ENCODE measurements around the gene ALG12. TPM values are rescaled to one million over a fixed set of nuclear protein-coding genes. Genes with fewer than 3 reads are reported as not detected.

Gene ALG12
- total RNA-seq, 1 donor from 2014 or later, result 30.0 TPM

GRCh38 chr22:49899530-49899929 is 18.7 kb downstream of the ALG12 start:
- peaks cover 2% of the 10 kb centered on the region for H3K4me1 Mint-ChIP-seq (ENCODE audit: unreplicated experiment)
- peaks cover 32% of the 10 kb centered on the region for H3K36me3 Mint-ChIP-seq
- TF ChIP-seq, protein P1, sequence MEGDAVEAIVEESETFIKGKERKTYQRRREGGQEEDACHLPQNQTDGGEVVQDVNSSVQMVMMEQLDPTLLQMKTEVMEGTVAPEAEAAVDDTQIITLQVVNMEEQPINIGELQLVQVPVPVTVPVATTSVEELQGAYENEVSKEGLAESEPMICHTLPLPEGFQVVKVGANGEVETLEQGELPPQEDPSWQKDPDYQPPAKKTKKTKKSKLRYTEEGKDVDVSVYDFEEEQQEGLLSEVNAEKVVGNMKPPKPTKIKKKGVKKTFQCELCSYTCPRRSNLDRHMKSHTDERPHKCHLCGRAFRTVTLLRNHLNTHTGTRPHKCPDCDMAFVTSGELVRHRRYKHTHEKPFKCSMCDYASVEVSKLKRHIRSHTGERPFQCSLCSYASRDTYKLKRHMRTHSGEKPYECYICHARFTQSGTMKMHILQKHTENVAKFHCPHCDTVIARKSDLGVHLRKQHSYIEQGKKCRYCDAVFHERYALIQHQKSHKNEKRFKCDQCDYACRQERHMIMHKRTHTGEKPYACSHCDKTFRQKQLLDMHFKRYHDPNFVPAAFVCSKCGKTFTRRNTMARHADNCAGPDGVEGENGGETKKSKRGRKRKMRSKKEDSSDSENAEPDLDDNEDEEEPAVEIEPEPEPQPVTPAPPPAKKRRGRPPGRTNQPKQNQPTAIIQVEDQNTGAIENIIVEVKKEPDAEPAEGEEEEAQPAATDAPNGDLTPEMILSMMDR (conservative IDR thresholded peaks at IDR 0.05), result no peak
- H3K9me3 Mint-ChIP-seq, result peaks cover 2% of the 10 kb centered on the region
- no peaks in the 10 kb centered on the region for H3K27me3 Mint-ChIP-seq
- H3K27ac Mint-ChIP-seq, result no peak overlapping the region
- DNase-seq (ENCODE audit: extremely low spot score, unreplicated experiment), result no peak
- no peak overlapping the region for H3K4me3 Mint-ChIP-seq

DNA sequence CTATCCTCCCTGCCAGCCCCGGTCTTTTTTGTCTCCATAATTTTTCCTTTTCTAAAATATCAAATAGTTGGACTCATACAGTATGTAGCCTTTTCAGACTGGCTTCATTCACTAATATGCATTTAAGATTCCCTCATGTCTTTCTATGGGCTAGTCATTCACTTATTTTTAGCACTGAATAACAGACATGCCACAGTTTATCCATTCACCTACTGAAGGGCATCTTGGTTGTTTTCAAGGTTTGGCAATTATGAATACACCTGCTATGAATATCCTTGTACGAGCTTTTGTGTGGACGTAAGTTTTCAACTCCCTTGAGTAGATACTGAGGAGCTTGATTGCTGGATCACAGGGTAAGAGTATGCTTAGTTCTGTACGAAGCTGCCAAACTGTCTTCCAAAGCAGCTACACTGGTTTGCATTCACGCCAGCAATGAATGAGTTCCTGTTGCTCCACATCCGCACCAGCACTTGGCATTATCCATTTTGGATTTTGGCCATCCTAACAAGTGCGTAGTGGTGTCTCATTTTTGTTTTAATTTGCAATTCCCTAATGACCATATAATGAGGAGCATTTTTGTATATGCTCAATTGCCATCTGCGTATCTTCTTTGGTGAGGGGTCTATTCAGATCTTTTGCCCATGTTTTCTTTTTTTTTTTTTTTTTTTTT is 21.1 kb downstream of the ALG12 start:
- Mint-ChIP-seq H3K4me1 (ENCODE audit: unreplicated experiment) (peaks cover 5% of the 10 kb centered on the region), H3K27ac (no peak overlapping the region), H3K4me3 (no peak overlapping the region), H3K9me3 (peaks cover 6% of the 10 kb centered on the region), H3K36me3 (peaks cover 41% of the 10 kb centered on the region), H3K27me3 (no peaks in the 10 kb centered on the region)
- TF ChIP-seq, protein P1 (conservative IDR thresholded peaks at IDR 0.05), result no peak
- DNase-seq (ENCODE audit: extremely low spot score, unreplicated experiment), result no peak

DNA sequence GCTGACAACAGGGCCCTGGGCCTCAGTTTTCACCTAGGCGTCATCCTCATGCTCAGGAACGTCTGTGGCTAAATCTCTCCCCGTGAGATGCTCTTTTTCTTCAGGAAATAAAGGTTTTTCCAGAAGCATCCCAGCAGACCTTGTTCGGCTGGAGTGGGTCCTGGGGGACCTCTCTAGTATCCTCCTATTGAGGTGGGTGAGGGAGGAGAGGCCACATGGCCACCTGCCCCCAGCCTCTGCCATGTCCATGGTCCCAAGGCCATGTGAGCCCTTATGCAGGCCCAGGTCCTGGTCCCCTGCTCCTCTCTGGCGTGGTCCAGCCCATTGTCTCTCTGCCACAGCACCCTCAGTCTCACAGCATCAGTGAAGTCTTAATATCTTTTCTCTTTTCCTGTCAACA is 22.0 kb downstream of the ALG12 start:
- Mint-ChIP-seq H3K9me3 (peaks cover 10% of the 10 kb centered on the region), H3K27me3 (no peaks in the 10 kb centered on the region), H3K36me3 (peaks cover 38% of the 10 kb centered on the region), H3K4me3 (no peak overlapping the region), H3K27ac (no peak overlapping the region), H3K4me1 (ENCODE audit: unreplicated experiment) (peaks cover 5% of the 10 kb centered on the region)
- TF ChIP-seq, protein P1 (conservative IDR thresholded peaks at IDR 0.05), result no peak
- no peak for DNase-seq (ENCODE audit: extremely low spot score, unreplicated experiment)

- H3K9me3 Mint-ChIP-seq, result peaks cover 11% of the 10 kb centered on the region
- H3K27ac Mint-ChIP-seq, result no peak overlapping the region
- peaks cover 43% of the 10 kb centered on the region for H3K36me3 Mint-ChIP-seq
Observed at GRCh38 chr22:49894322-49895054, 23.8 kb downstream of the ALG12 start.

DNA sequence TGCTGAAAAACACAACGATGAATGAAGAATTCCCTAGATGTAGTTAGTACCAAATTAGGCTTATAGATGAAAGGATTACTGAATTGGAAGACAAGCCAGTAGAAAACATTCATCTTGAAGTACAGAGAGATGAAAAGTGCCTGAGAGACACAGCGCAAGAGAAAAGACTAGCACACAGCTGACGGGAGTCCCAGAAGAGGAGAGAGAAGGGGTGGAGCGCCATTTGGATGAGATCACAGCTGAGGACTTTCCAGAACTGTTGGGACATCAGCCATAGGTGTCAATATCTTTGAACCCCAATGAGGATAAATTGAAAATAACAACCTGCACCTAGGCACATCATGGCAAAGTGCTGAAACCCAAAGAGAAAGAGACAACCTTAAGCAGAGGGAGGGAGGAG is 25.2 kb downstream of the ALG12 start:
- H3K27ac Mint-ChIP-seq, result no peak overlapping the region
- no peak overlapping the region for H3K4me3 Mint-ChIP-seq
- H3K36me3 Mint-ChIP-seq, result peaks cover 52% of the 10 kb centered on the region
- no peaks in the 10 kb centered on the region for H3K27me3 Mint-ChIP-seq
- no peak for DNase-seq (ENCODE audit: extremely low spot score, unreplicated experiment)
- H3K4me1 Mint-ChIP-seq (ENCODE audit: unreplicated experiment), result peaks cover 5% of the 10 kb centered on the region
- TF ChIP-seq, protein P1 (conservative IDR thresholded peaks at IDR 0.05), result no peak
- peaks cover 11% of the 10 kb centered on the region for H3K9me3 Mint-ChIP-seq

More at GRCh38 chr22:49894322-49895054, 23.8 kb downstream of the ALG12 start:
- Mint-ChIP-seq H3K4me3 (no peak overlapping the region), H3K27me3 (no peaks in the 10 kb centered on the region), H3K4me1 (ENCODE audit: unreplicated experiment) (peaks cover 5% of the 10 kb centered on the region)
- TF ChIP-seq, protein P1 (conservative IDR thresholded peaks at IDR 0.05), result no peak
- DNase-seq (ENCODE audit: extremely low spot score, unreplicated experiment), result no peak
